Chondrocyte (in vitro differentiated cells): ENCODE data around the gene CXCR5. TPM values are rescaled to one million over a fixed set of nuclear protein-coding genes. Genes with fewer than 3 reads are reported as not detected.

ENCODE experiments used
- DNase-seq: peaks from one replicate; pipeline ENCODE4 v3.0.0; 2021; ENCODE audit warnings: mixed read lengths, low spot score
- H3K27ac Mint-ChIP-seq: one replicate; pipeline ENCODE4 v1.8.0; 2021; ENCODE audit warnings: mild to moderate bottlenecking, moderate library complexity, mixed read lengths; ENCODE audit not compliant: unreplicated experiment
- H3K27me3 Mint-ChIP-seq: 2 replicates; pipeline ENCODE4 v1.8.0; 2021; ENCODE audit warnings: low read depth, mixed read lengths
- H3K36me3 Mint-ChIP-seq: 2 replicates; pipeline ENCODE4 v1.8.0; 2021; ENCODE audit warnings: low read depth, mixed read lengths
- H3K4me1 Mint-ChIP-seq: 2 replicates; pipeline ENCODE4 v1.8.0; 2021; ENCODE audit warnings: low read depth, mild to moderate bottlenecking, mixed read lengths
- H3K4me3 Mint-ChIP-seq: one replicate; pipeline ENCODE4 v1.8.0; 2021; ENCODE audit warnings: mild to moderate bottlenecking, moderate library complexity, mixed read lengths; ENCODE audit not compliant: unreplicated experiment
- H3K9me3 Mint-ChIP-seq: 2 replicates; pipeline ENCODE4 v1.8.0; 2021; ENCODE audit warnings: low read depth, mixed read lengths
- CTCF ChIP-seq: fragments of 200-600 bp; sonication (generic); IDR thresholded peaks from 2 replicates; pipeline ENCODE4 v1.5.0; 2021; ENCODE audit warnings: antibody characterized with exemption, mild to moderate bottlenecking, moderate library complexity
- microRNA-seq: library from miRNA; unstranded; fragments of <30 nt; microRNA quantifications from one replicate; pipeline ENCODE4 v1.2.0, GENCODE V29; 2020; ENCODE audit warnings: borderline number of aligned reads
- total RNA-seq: library from RNA; stranded (reverse); gene quantifications from 3 replicates; pipeline ENCODE4 v1.2.1, GENCODE V29; 2021

The CXCR5 gene
- total RNA-seq, 1 donor from 2014 or later: 0.07 TPM

- no peak for DNase-seq
- H3K4me1 Mint-ChIP-seq: peaks cover 22% of the 10 kb centered on the region
- H3K27ac Mint-ChIP-seq: no peak overlapping the region
- no peak for TF ChIP-seq CTCF
- H3K36me3 Mint-ChIP-seq: no peaks in the 10 kb centered on the region
- H3K9me3 Mint-ChIP-seq: no peaks in the 10 kb centered on the region
- peaks cover 3% of the 10 kb centered on the region for H3K27me3 Mint-ChIP-seq
- no peak overlapping the region for H3K4me3 Mint-ChIP-seq
Measured at GRCh38 chr11:118938491-118939403, 55.1 kb downstream of the CXCR5 start.

GRCh38 chr11:118939404-118939915, 55.8 kb downstream of the CXCR5 start:
- Mint-ChIP-seq H3K27ac (no peak overlapping the region), H3K36me3 (no peaks in the 10 kb centered on the region), H3K27me3 (peaks cover 3% of the 10 kb centered on the region), H3K4me3 (no peak overlapping the region), H3K9me3 (no peaks in the 10 kb centered on the region), H3K4me1 (peaks cover 22% of the 10 kb centered on the region)
- DNase-seq: no peak
- TF ChIP-seq CTCF: no peak

- DNase-seq: no peak
- Mint-ChIP-seq H3K4me3 (no peak overlapping the region), H3K4me1 (peaks cover 22% of the 10 kb centered on the region), H3K9me3 (no peaks in the 10 kb centered on the region), H3K27ac (peak overlapping the region; percentile 68), H3K36me3 (no peaks in the 10 kb centered on the region), H3K27me3 (peaks cover 3% of the 10 kb centered on the region)
- TF ChIP-seq CTCF: no peak
Measured at GRCh38 chr11:118939953-118940598, 56.4 kb downstream of the CXCR5 start.

- Mint-ChIP-seq H3K4me3 (no peak overlapping the region), H3K27me3 (peaks cover 20% of the 10 kb centered on the region), H3K9me3 (no peaks in the 10 kb centered on the region), H3K36me3 (no peaks in the 10 kb centered on the region), H3K4me1 (no peaks in the 10 kb centered on the region), H3K27ac (no peak overlapping the region)
- no peak for DNase-seq
- TF ChIP-seq CTCF: no peak
Measured at GRCh38 chr11:118947091-118947490, 63.4 kb downstream of the CXCR5 start.

Small RNA genes lying within 50 kb of the gene (microRNA-seq; reads per million reads assigned to microRNA genes)
- not detected for gene MIR4492

Other genes starting within 250 kb of the CXCR5 start
- not detected in 3 replicates for gene TREH, start 204.2 kb upstream of the CXCR5 start, total RNA-seq
- gene DDX6, start 92.7 kb upstream of the CXCR5 start, total RNA-seq: 135 to 156 TPM (median 136 TPM) in 3 replicates
- 131 to 145 TPM (median 138 TPM) in 3 replicates for gene BCL9L, start 42.0 kb downstream of the CXCR5 start, total RNA-seq
- gene UPK2, start 72.4 kb downstream of the CXCR5 start, total RNA-seq: 0.22 to 0.63 TPM (median 0.38 TPM) in 3 replicates
- not detected in 3 replicates for gene FOXR1, start 87.9 kb downstream of the CXCR5 start, total RNA-seq
- gene CENATAC, start 114.2 kb downstream of the CXCR5 start, total RNA-seq: 16.6 to 30.0 TPM (median 16.7 TPM) in 3 replicates
- gene RPS25, start 134.5 kb downstream of the CXCR5 start, total RNA-seq: 600 to 777 TPM (median 609 TPM) in 3 replicates
- gene TRAPPC4, start 134.9 kb downstream of the CXCR5 start, total RNA-seq: 73.0 to 78.8 TPM (median 75.0 TPM) in 3 replicates
- gene SLC37A4, start 147.0 kb downstream of the CXCR5 start, total RNA-seq: 13.6 to 15.6 TPM (median 13.9 TPM) in 3 replicates
- 213 to 227 TPM (median 214 TPM) in 3 replicates for gene HYOU1, start 173.3 kb downstream of the CXCR5 start, total RNA-seq
- 28.0 to 30.3 TPM (median 30.1 TPM) in 3 replicates for gene VPS11, start 183.9 kb downstream of the CXCR5 start, total RNA-seq
- gene HMBS, start 201.0 kb downstream of the CXCR5 start, total RNA-seq: 16.1 to 21.3 TPM (median 16.7 TPM) in 3 replicates
- gene DPAGT1, start 218.0 kb downstream of the CXCR5 start, total RNA-seq: 37.0 to 58.2 TPM (median 41.2 TPM) in 3 replicates
- gene C2CD2L, start 223.5 kb downstream of the CXCR5 start, total RNA-seq: 11.8 to 13.2 TPM (median 12.1 TPM) in 3 replicates
- 16.9 to 22.9 TPM (median 21.9 TPM) in 3 replicates for gene HINFP, start 237.7 kb downstream of the CXCR5 start, total RNA-seq